ENCODE measurements around the gene CTSO. TPM values are rescaled to one million over a fixed set of nuclear protein-coding genes. Genes with fewer than 3 reads are reported as not detected.
"Not testable (repeated sequence)": the region's sequence is repeated elsewhere in the genome, so short reads cannot be mapped to it uniquely, and the experiment has no call there.

Gene CTSO
- total and polyA plus RNA-seq, 5 experiments from 2014 or later: 15.2 to 39.6 (median 36.8) TPM

- H3K9me3 Mint-ChIP-seq: no peaks in the 10 kb centered on the region
- POLR2A ChIA-PET: no interaction called here
- no peak overlapping the region for H3K27ac Mint-ChIP-seq
- no peaks in the 10 kb centered on the region for H3K36me3 Mint-ChIP-seq
- DNase-seq (no peak), ATAC-seq (no peak)
- H3K27me3 Mint-ChIP-seq: peaks cover 0 to 19% (median 2%) of the 10 kb centered on the region in 5 donors
- no peak overlapping the region for H3K4me3 Mint-ChIP-seq
- no peaks in the 10 kb centered on the region for H3K4me1 Mint-ChIP-seq
These were observed 38.9 kb downstream of the CTSO start for GRCh38 chr4:155914782-155915181.

GRCh38 chr4:155911905-155912304, 41.8 kb downstream of the CTSO start:
- H3K4me1 Mint-ChIP-seq: no peaks in the 10 kb centered on the region
- DNase-seq: no peak
- H3K4me3 Mint-ChIP-seq: no peak overlapping the region
- H3K27me3 Mint-ChIP-seq: peaks cover 0 to 36% (median 10%) of the 10 kb centered on the region in 5 donors
- H3K27ac Mint-ChIP-seq: no peak overlapping the region
- H3K9me3 Mint-ChIP-seq: no peaks in the 10 kb centered on the region
- ATAC-seq: no peak
- POLR2A ChIA-PET: no interaction called here
- H3K36me3 Mint-ChIP-seq: no peaks in the 10 kb centered on the region

- Mint-ChIP-seq H3K4me1 (no peaks in the 10 kb centered on the region), H3K4me3 (no peak overlapping the region), H3K36me3 (no peaks in the 10 kb centered on the region), H3K9me3 (no peaks in the 10 kb centered on the region), H3K27ac (no peak overlapping the region), H3K27me3 (peaks cover 0 to 36% (median 10%) of the 10 kb centered on the region in 5 donors)
- ATAC-seq (no peak), DNase-seq (no peak)
- POLR2A ChIA-PET: no interaction called here
These were observed 43.9 kb downstream of the CTSO start for GRCh38 chr4:155909615-155910226.

GRCh38 chr4:155908187-155909139, 45.2 kb downstream of the CTSO start:
- Mint-ChIP-seq H3K9me3 (no peaks in the 10 kb centered on the region), H3K36me3 (no peaks in the 10 kb centered on the region), H3K4me3 (no peak overlapping the region), H3K4me1 (no peaks in the 10 kb centered on the region), H3K27ac (no peak overlapping the region), H3K27me3 (peaks cover 0 to 36% (median 10%) of the 10 kb centered on the region in 5 donors)
- ATAC-seq (no peak), DNase-seq (no peak)
- POLR2A ChIA-PET: no interaction called here

GRCh38 chr4:155907556-155907955, 46.1 kb downstream of the CTSO start:
- Mint-ChIP-seq H3K27ac (no peak overlapping the region), H3K9me3 (no peaks in the 10 kb centered on the region), H3K36me3 (no peaks in the 10 kb centered on the region), H3K4me3 (no peak overlapping the region), H3K4me1 (no peaks in the 10 kb centered on the region), H3K27me3 (peaks cover under 1 to 27% (median 10%) of the 10 kb centered on the region in 5 donors)
- DNase-seq: no peak
- no peak for ATAC-seq
- POLR2A ChIA-PET: no interaction called here

- Mint-ChIP-seq H3K9me3 (no peaks in the 10 kb centered on the region), H3K27ac (no peak overlapping the region), H3K4me3 (no peak overlapping the region), H3K36me3 (no peaks in the 10 kb centered on the region), H3K4me1 (no peaks in the 10 kb centered on the region), H3K27me3 (peaks cover 3 to 23% (median 11%) of the 10 kb centered on the region in 5 donors)
- no peak for DNase-seq
- POLR2A ChIA-PET: no interaction called here
- ATAC-seq: no peak
These were observed 47.0 kb downstream of the CTSO start for GRCh38 chr4:155906554-155907247.

- Mint-ChIP-seq H3K27ac (no peak overlapping the region), H3K36me3 (no peaks in the 10 kb centered on the region), H3K4me3 (no peak overlapping the region), H3K4me1 (no peaks in the 10 kb centered on the region), H3K27me3 (peaks cover 3 to 13% (median 7%) of the 10 kb centered on the region in 5 donors), H3K9me3 (no peaks in the 10 kb centered on the region)
- no peak for ATAC-seq
- POLR2A ChIA-PET: no interaction called here
- no peak for DNase-seq
These were observed 49.3 kb downstream of the CTSO start for GRCh38 chr4:155904331-155904730.

GRCh38 chr4:155903453-155903852, 50.2 kb downstream of the CTSO start, which contains the start of gene TDO2:
Gene TDO2 (plus strand): TSS chr4:155903696. CDS start chr4:155903759, 63 bp downstream.
- H3K27ac Mint-ChIP-seq: no peak within 1 kb of the TSS
- H3K27me3 Mint-ChIP-seq: peaks cover 3 to 10% (median 6%) of the 10 kb centered on the region in 5 donors
- no peaks in the 10 kb centered on the region for H3K36me3 Mint-ChIP-seq
- H3K9me3 Mint-ChIP-seq: peaks cover 0 to 4% (median under 1%) of the 10 kb centered on the region in 9 donors
- ATAC-seq: no peak
- POLR2A ChIA-PET: no interaction called here
- H3K4me1 Mint-ChIP-seq: no peaks in the 10 kb centered on the region
- no peak for DNase-seq
- H3K4me3 Mint-ChIP-seq: no peak within 1 kb of the TSS

GRCh38 chr4:155901013-155901412, 52.7 kb downstream of the CTSO start:
- no peak overlapping the region for H3K4me3 Mint-ChIP-seq
- DNase-seq (no peak), ATAC-seq (no peak)
- H3K4me1 Mint-ChIP-seq: no peaks in the 10 kb centered on the region
- peaks cover 0 to 6% (median 3%) of the 10 kb centered on the region in 5 donors for H3K27me3 Mint-ChIP-seq
- peaks cover 0 to 6% (median 0%) of the 10 kb centered on the region in 3 donors for H3K36me3 Mint-ChIP-seq
- H3K27ac Mint-ChIP-seq: no peak overlapping the region
- POLR2A ChIA-PET: no interaction called here
- H3K9me3 Mint-ChIP-seq: peaks cover 0 to 18% (median 11%) of the 10 kb centered on the region in 9 donors

GRCh38 chr4:155900381-155900780, 53.3 kb downstream of the CTSO start:
- peaks cover 0 to 6% (median 0%) of the 10 kb centered on the region in 3 donors for H3K36me3 Mint-ChIP-seq
- POLR2A ChIA-PET: no interaction called here
- H3K9me3 Mint-ChIP-seq: peaks cover 0 to 22% (median 12%) of the 10 kb centered on the region in 9 donors
- no peaks in the 10 kb centered on the region for H3K4me1 Mint-ChIP-seq
- H3K4me3 Mint-ChIP-seq: no peak overlapping the region
- DNase-seq (no peak), ATAC-seq (no peak)
- peaks cover 0 to 6% (median 3%) of the 10 kb centered on the region in 5 donors for H3K27me3 Mint-ChIP-seq
- H3K27ac Mint-ChIP-seq: no peak overlapping the region

- ATAC-seq: no peak
These were observed 53.8 kb downstream of the CTSO start for GRCh38 chr4:155899891-155900290.

GRCh38 chr4:155898371-155898770, 55.3 kb downstream of the CTSO start:
- H3K36me3 Mint-ChIP-seq, ATAC-seq, DNase-seq, H3K4me1 Mint-ChIP-seq, H3K27ac Mint-ChIP-seq, H3K4me3 Mint-ChIP-seq, POLR2A ChIA-PET: not testable (repeated sequence)
- peaks cover 0 to 25% (median 12%) of the 10 kb centered on the region in 9 donors for H3K9me3 Mint-ChIP-seq
- peaks cover 0 to 16% (median 6%) of the 10 kb centered on the region in 5 donors for H3K27me3 Mint-ChIP-seq

More at GRCh38 chr4:155899891-155900290, 53.8 kb downstream of the CTSO start:
- no peak for DNase-seq
- Mint-ChIP-seq H3K4me3 (no peak overlapping the region), H3K36me3 (peaks cover 0 to 6% (median 0%) of the 10 kb centered on the region in 3 donors), H3K27ac (no peak overlapping the region), H3K27me3 (peaks cover 0 to 6% (median 3%) of the 10 kb centered on the region in 5 donors), H3K9me3 (peaks cover 0 to 24% (median 12%) of the 10 kb centered on the region in 9 donors), H3K4me1 (no peaks in the 10 kb centered on the region)
- POLR2A ChIA-PET: no interaction called here
